Stimulated activated CD4-positive, alpha-beta T cell treated with anti-CD3 and anti-CD28 coated beads, Interleukin-1b, Interleukin-23, amount 100 ng/mL, for 48 hours (primary cell): ENCODE data around the gene CLPSL1.

Source experiments
- DNase-seq: peaks from one replicate; pipeline ENCODE4 v3.0.0-alpha.2; 2020

CLPSL1 gene

DNA sequence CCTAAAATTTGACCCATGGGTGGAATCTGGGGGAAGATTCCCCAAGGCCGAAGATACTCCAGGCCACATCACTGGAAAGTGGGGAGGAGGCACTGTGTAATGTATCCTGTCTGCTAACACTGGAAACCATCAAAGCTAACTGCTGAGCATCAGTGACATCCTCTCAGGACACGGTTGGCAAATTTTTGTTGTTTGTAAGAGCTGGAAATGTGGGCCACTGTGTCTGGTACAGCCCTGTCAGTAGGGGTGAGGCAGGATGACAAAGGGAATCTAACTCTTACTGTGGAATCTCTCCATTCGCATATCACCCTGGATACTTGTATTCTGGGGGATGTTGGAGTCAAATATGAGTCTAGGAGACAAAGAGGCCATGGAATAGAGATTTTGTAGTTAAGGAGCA lies 21.4 kb upstream of the CLPSL1 start:
- DNase-seq: no peak

DNA sequence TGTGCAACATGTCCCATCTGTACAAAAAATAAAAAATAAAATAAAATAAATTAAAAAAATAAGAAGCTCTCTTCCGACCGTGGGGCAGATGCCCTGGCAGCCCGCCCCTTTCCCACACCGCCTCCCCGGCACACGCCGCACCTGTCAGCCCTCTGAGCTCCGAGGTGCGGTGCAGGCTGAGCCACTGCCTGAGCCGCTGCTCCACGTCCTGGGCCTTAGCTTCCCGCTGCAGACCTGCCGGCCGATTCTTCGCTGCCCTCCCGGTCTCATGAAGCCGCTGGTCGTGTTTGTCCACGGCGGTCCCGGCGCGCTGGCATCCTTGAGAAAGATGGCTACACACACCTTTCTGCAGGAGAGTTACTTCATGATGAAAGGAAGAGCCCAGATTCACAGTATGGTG lies 15.1 kb upstream of the CLPSL1 start:
- no peak for DNase-seq

DNA sequence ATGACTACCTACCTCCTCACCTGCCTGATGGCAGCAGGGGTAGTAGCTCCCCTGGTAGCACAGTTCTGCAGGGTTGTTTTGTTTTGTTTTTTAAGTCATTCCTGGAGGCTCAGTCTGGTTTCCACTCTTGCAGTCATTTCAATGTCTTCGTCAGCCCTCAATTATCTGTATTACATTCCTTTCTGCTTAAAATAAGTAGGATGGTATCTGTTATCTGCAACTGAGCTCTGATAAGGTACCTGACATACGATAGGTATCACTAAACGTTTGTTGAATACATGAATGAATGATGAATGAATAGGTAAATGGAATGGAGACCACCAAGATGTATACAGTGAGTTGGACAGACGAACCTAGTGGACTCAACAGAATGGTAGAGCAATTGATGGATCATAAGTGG lies 11.6 kb upstream of the CLPSL1 start:
- no peak for DNase-seq

DNA sequence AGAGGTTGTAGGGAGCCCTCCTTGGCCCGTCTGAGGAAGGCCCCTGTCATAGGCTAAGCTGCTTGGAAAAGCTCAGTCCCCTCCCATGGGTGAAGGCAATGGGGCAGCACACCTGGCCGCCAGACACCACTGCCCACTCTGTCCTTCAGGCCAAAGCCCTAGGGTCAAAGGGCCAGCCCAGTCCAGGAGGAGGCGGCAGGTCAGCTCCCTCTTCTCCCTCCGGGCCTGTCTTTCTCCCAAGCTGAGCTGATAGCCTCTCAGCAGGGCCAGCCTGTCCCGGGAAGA lies 9.5 kb upstream of the CLPSL1 start:
- DNase-seq: no peak

DNA sequence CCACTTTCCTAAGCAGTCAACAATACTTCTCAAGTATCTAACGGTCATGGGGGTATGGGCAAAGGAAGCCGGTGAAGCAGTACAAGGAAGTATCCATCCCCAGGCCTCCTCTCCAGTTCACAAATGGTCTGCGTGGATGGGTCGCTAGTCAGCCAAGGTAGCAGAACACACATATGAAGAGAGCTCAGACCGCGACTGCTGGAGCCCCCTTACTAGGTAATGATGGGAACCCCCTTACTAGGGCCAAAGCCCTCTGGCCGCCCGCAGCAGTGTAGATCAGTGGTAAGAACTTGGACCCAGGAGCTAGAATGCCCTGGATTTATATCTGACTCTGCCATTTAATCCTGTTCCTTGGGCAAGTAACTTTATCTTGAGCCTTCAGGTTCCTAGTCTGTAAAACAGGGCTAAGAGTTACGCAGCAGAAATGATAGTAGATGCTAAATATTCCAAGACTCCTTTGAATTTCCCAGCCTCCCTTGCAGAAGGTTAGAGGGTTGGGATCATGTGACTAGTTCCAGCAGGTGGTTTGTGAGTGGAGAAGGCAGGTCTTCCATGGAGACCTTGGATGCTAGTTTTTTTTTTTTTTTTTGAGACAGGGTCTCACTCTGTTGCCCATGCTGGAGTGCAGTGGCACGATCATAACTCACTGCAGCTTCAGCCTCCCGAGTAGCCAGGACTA lies 6.6 kb upstream of the CLPSL1 start:
- DNase-seq: no peak

DNA sequence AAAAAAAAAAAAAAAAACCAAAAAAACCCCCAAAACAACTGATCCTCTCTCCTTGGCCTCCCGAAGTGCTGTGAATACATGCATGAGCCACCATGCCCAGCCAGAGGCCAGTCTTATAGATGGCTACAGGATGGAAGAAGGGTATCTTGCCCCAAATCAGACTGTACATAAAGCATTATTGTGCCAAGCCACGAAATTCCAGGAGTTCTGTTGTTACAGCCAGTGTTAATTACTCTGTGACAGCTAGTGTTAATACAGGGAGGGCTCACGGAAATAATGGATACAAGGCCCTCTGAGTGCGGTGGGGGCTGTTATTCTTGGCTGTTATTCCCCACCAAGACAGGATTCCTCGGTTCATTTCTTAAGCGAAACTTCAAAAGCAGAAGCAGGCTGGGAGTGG lies 5.8 kb upstream of the CLPSL1 start:
- DNase-seq: no peak

DNA sequence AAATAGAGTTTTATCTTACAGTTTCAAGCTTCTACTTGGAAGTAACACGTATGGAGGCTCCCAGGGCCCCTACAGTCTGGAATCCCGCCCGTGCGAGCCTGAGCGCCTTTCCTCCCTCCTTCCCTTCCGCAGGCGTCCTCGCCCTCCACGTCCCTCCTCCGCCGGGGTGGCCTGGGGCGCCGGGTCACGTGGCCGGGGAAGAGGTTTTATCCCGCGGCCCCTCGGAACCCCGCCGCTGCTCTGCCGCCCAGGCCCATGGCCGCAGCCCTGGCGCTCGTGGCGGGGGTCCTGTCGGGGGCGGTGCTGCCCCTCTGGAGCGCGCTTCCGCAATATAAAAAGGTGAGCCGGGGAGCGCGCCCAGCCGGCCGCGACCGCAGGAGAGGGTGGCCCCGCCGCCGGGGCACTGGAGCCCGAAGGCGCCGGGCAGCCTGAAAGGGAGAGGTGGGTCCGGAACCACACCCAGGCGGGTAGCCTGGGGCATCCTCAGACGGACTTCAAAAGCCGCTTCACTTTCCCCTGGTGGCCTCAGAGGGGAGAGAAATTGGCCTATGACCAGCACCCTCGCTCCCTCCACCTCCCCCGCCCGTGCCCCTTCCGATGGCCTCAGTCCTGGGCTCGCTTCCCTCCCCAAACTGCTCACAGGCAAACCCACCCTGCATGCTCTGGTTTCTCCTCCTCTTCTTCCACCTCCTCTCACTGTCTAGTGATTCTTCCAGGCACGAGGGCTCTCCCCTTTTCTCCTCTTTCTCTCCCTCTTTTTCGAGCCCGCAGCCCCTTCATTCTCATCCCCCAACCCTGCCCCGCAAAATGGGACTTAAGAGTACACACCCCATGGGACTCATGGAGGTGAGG lies 4.2 kb upstream of the CLPSL1 start, which contains the start of gene CLPSL2:
Gene CLPSL2, plus strand, starts transcription at position 235 of the 852 bp plus-strand sequence. Its CDS starts 21 bp downstream, at position 256.
- no peak for DNase-seq

DNA sequence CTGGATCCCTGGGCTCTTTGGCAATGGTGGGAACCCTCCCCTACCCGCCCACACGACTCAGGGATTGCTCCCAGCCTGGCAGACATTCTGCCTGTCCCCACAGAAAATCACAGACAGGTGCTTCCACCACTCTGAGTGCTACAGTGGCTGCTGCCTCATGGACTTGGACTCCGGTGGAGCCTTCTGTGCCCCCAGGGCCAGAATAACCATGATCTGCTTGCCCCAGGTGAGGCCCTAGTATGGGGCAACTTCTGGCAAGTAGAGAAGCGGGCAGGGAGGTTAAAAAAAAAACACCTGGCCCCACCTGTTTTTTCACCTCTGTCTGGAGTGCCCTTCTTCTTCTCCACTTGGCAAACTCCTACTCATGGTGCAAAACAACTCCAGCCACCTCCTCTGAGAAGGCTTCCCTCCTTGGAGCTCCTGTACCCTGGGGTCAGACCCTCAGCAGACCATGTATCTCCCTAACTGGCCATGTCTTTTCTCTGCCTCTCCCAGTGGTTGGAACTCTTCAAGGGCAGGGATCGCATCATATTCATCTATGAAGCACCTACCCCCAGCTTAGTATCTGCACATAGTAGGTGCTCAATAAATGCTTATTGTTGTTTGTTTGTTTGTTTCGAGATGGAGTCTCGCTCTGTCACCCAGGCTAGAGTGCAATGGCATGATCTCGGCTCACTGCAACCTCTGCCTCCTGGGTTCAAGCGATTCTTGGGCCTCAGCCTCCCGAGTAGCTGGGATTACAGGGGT lies 3.3 kb upstream of the CLPSL1 start:
- DNase-seq: no peak

DNA sequence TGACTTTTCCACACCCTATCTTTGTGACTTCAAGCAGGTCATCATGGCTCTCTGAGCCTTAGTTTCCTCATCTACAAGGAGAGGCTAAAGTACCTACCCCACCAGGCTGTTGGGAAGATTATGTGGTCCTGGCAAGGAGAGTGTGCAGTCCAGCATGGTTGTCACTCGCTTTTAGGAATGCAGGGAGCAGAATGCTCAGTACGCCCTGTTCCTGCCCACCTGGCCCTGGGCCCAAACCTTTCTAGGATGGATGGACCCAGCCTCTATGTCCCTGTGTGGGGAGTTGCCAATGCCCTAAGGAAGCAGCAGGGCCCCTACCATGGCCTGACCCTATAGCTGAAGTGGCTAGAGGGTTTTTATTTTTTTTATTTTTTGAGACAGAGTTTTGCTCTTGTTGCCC lies 2.4 kb upstream of the CLPSL1 start:
- no peak for DNase-seq

DNA sequence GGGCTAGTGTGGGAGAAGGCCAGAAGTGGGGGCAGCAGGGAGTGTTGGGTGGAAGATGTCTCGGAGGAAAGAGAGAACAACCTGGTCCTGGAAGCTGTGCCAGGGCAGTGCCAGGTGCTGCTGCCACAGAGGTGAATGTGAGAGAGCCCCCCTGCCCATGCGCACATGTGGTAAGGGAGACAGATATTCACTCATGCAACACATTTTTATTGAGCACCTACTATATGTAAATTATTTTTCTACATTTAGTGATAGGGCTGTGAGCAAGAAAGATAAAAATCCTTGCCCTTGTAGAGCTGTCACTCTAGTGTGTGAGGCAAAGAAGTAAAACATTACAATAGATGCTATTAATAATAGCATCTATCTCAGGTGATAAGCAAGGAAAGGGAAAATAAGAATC lies 471 bp downstream of the CLPSL1 start:
- DNase-seq: no peak

DNA sequence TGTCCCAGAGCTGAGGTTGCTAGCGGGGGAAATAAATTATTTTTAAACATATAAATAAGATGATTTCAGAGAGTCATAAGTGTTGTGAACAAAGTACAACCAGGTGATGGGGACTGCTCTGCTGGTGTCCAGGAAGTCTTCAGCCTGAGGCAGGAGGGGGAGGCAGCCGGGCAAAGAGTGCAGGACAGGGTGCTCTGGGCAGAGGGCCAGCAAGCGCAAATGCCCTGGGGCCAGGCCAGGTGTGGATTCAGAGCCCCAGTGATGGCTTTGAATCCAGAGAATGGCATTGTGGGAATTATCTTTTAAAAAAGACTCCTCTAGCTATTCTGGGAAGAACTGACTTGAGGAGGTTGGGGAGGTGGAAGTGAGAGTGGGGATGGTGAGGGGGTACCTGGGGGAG lies 1.6 kb downstream of the CLPSL1 start:
- no peak for DNase-seq

DNA sequence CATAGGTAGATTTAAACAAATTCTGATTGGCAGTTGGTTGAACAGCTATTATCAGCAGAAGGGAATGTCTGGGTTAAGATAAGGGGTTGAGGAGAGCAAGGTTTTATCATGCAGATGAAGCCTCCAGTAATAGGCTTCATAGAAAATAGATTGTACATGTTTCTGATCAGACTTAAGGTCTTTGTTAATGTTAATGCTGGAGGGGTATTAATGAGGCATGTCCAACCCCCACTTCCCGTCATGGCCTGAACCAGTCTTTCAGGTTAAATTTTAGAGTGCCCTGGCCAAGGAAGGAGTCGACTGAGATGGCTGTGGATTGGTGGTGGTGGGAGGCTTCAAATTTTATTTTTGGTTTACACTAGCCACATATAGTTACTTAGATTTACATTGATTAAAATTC lies 3.4 kb downstream of the CLPSL1 start:
- no peak for DNase-seq

DNA sequence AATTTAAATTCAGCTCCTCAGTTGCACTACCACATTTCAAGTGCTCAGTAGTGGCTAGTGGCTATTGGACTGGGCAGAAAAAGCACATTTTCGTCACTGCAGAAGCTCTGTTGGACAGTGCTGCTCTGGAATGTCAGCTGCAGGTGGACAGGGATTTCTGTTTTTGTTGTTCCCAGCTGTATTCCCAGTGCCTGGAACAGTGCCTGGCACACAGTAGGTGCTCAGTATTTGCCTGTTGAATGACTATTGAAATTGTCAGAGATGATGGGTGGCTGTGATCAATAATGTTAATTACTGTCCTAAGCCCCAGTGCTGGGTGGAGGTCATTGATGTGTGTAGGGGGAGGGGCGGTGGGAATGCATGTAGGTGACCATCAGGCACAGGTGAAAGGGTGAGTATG lies 5.5 kb downstream of the CLPSL1 start:
- no peak for DNase-seq

DNA sequence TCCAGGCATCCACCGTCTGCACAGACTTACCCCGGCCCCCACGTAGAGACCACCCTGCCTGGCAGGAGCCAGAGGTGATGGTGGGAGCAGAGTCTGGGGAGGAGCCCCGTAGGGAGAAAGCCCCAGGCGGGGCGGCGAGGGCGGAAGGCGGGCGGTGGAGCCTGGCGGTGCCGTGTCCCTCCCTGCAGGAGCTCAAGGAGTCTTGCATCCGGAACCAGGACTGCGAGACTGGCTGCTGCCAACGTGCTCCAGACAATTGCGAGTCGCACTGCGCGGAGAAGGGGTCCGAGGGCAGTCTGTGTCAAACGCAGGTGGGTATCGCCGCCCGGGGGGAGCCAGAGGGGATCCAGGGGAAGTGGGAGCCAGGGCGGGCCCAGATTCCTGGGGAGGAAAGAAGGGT lies 6.0 kb downstream of the CLPSL1 start:
- DNase-seq: no peak

DNA sequence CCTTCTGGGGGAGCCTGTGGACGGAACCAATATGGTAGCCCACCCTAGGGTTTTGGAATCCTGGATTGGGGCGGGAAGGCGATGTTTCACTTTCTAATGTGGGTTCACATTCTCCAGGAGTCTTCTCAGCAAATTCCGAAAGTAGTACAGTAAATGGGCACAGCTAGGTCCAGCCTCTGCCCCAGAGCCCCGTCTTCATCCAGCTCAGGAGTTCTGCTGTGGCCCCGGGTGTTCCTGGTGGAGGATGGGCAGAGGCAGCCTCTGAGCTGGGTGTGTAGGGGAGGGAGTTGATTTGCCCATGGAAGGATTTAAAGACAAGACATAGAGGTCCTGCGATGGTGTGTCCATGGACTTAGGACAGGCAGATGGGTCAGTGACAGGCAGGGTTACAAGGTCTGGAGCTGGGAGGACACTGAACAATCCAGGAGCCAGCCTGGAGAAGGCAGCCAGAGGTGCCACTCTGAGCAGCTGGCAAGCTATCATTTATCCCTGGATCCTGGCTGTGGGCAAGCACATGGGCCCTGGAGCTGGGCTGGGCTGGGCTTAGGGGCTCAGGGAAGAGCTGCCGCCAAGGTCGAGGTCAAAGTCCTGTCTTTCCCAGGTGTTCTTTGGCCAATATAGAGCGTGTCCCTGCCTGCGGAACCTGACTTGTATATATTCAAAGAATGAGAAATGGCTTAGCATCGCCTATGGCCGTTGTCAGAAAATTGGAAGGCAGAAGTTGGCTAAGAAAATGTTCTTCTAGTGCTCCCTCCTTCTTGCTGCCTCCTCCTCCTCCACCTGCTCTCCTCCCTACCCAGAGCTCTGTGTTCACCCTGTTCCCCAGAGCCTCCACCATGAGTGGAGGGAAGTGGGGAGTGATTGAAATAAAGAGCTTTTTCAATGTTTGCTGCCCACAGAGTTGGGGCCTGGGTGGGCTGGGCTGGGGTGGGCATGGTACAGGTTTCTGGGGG lies 6.7 kb downstream of the CLPSL1 start:
- no peak for DNase-seq

DNA sequence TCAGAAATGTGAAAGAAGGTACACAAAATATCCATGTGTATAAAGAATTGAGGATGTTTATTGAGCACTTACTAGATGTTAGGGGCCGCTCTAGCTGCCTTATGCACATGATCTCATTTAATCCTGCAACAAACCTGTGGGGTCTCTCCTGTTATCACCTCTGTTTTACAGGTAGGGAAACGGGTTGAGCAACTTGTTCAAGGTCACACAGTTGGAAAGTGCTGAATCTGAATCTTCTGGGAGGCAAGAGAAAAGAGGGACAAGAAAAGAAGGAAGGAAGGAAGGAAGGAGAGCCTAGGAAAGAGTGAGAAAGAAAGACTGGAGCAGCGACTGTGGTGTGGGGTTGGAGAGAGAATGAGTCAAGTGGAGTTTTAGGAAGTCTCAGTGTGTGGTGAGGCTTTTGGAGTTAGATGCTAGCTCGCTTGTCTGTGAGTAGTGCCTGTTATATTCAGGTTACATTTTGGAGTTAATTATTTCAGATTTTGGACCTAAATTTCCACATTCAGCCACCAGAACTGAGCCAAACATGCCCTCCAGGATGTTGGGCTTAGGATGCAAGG lies 7.7 kb downstream of the CLPSL1 start:
- no peak for DNase-seq

DNA sequence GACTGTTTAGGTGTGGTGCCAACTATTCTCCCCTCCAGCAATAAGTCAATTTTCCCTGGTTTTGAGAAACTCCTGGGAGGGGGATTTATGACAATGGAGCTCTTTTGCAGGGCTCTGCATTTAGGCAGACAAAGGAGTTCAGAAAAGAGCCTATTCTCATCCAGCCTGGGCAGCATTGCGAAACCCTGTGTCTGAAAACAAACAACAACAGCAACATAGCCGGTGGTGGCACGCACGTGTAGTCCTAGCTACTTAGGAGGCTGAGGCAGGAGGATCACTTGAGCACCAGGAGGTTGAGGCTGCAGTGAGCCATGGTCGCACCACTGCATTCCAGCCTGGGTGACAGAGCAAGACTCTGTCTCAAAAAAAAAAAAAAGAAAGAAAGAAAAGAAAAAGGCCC lies 9.9 kb downstream of the CLPSL1 start:
- no peak for DNase-seq

DNA sequence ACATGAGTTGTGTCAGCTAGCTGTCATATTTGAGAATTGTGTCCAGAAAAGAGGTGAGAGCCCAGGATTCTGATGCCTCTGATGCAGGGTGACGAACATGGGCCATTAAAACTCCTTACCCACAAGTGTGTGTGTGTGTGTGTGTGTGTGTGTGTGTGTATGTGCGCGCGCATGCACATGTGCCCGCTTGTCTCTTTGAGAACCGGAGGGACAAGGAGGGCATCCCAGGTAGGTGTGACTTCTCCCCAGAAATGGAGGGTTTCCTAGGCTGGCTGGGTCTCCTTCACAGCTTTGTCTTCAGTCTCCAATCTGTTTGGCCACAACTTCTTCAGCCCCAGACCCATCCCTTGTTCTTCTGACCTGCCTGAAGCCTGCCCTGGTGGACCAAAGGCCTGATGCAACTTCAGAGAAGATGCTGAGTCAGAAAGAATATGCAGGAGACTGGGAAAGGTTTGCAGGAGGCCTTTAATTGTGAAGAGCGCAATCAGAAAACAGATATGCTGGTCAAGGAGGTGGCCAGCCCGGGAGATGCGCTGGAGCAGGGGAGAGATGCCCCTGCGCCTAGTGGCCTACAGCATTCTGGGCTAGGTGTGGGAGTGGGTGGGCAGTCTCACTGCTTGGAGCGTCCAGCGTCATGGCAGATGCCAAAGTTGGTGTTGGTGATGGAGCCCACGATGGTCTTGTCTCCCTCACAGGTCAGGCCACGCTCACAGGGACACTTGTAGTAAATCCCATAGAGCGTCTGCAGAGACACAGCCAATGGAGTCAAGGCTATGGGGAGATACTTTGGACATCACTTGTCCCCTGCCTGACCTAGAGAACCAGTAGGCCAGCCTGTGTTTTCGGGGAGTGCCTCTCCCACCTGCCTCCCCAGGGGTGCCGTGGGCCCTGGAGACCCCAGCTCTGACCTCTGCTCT lies 14.0 kb downstream of the CLPSL1 start:
- no peak for DNase-seq

DNA sequence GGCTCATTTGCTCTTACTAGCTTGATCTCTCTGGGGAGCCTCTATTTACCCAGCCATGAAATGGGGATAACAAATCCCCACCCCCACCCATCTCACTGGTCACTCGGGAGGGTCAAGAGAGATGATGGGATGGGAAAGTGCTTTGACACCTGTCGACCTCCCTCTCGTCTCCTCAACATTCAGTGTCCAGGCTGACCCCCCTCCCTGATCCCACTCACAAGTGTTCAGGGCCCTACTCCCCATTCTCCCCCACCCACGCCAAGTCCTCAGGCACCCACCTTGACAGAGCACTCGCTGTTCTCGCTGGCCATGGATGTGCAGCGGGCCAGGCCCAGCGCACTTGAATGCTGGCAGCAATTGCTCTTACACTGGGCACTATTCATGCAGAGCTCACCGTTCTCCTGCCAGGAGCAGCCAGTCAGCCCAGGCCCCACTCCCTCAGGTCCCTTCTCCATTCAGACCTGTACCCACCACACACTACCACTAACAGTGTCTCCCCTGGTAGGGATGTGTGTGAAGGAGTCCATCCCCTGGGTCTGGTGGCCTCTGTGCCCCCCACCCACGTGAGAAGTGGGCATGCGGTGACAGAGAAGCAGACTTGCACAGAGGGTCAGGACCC lies 14.7 kb downstream of the CLPSL1 start:
- no peak for DNase-seq

DNA sequence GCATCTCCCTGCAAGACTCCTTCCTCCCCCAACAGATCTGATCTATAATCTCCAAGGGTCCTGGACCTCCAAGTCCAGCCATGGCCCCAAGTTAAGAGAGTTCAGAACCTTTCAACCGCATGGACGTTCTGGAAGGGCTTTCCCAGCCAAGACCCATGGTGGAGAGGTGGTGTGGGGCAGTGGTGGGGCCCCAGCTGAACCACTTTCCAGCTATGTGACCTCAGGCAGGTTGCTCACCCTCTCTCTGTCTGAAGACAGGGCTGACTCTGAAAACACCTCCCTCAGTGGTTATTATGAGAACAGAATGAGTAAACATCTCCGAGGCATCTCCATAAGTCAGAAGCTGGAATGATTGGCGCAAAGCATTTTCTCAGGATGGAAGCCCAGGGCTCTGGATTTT lies 15.4 kb downstream of the CLPSL1 start:
- no peak for DNase-seq
